Measurements from ENCODE around the gene AP1S2. TPM values are rescaled to one million over a fixed set of nuclear protein-coding genes. Genes with fewer than 3 reads are reported as not detected.
A peak's percentile ranks its signal among the peaks of the same experiment; 100 is the strongest.

Gene AP1S2
- total and polyA plus RNA-seq, 10 donors: 23.3 to 133 (median 64.7) TPM

DNA sequence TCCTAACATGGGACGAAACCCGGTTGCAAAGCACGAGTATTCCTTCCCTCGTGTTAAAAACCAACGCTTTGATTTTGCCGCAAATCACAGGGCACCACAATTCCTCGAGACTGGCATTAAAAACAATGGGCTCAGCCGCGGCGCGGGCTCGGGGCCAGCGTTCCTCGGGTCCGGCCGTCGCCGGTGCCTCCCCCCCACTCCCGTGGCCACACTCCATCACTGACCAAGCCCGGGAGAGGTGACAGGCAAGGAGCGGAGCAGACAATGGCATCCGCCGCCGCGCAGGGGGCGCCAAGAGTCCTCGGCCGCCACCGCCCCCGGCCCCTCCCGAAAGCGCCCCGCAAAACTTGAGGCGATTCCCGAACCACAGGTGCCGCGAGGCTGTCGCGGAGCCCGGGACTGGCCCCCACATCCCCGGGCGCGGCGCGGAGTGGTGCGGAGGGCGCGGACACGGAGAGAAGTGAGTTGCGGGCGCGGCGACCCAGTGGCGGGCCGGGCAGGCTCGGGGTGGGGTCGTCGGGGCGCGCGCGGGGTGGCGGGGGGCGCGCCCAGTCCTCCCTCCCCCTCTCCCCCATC, 445 bp downstream of the AP1S2 start:
- TF ChIP-seq, protein P1, sequence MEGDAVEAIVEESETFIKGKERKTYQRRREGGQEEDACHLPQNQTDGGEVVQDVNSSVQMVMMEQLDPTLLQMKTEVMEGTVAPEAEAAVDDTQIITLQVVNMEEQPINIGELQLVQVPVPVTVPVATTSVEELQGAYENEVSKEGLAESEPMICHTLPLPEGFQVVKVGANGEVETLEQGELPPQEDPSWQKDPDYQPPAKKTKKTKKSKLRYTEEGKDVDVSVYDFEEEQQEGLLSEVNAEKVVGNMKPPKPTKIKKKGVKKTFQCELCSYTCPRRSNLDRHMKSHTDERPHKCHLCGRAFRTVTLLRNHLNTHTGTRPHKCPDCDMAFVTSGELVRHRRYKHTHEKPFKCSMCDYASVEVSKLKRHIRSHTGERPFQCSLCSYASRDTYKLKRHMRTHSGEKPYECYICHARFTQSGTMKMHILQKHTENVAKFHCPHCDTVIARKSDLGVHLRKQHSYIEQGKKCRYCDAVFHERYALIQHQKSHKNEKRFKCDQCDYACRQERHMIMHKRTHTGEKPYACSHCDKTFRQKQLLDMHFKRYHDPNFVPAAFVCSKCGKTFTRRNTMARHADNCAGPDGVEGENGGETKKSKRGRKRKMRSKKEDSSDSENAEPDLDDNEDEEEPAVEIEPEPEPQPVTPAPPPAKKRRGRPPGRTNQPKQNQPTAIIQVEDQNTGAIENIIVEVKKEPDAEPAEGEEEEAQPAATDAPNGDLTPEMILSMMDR (IDR thresholded peaks at IDR 0.05 in 8 of 11, conservative IDR thresholded peaks at IDR 0.05 in 3 of 11): peak in 9 of 11 experiments; percentile 14 to 55 (median 34)
- TF ChIP-seq POLR2A (IDR thresholded peaks at IDR 0.05): no peak
- 0 to 1% (median 0%) methylated on average over 18 to 65 of the region's 65 CpGs for WGBS, 5 donors
- peak overlapping the region; percentile 85 to 98 (median 95) for H3K27ac ChIP-seq
- intact Hi-C loops (cut with DNase I; ENCODE audit: low total_unique reads): no loop called here
- H3K36me3 ChIP-seq: peaks cover 0 to 7% (median 0%) of the 10 kb centered on the region in 6 donors
- peaks cover 4 to 36% (median 24%) of the 10 kb centered on the region in 6 donors for H3K4me1 ChIP-seq
- DNase-seq: peak; percentile 94
- H3K27me3 ChIP-seq (replicated peaks in 1 of 7): peaks cover 0 to 12% (median 0%) of the 10 kb centered on the region in 7 donors
- peak overlapping the region; percentile 43 to 82 (median 68) for H3K4me3 ChIP-seq
- H3K9me3 ChIP-seq: no peaks in the 10 kb centered on the region

DNA sequence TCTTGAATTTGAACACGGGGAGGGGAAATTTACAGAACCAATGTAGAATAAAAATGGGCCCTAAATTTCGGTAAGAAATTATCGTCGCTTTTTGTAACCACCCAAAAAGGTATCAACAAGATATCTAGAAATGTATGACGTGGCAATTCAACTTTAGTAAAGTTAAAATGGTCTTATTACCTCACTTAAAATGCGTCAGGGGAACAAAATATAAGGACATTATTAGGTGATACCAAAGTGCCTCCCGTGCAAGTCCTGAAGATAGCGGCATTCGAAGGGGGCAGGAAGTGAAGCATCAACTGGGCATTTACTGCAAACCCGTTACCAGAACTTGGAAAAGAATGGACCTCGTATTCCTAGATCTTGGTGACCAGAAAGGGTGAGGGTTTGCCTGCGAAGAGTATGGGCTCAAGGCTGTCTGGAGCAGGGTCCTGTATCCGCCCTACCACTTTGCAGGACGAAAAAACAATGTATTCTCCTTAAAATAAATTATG, 980 bp downstream of the AP1S2 start:
- Histone ChIP-seq H3K36me3 (peaks cover 0 to 7% (median 0%) of the 10 kb centered on the region in 6 donors), H3K27ac (peak overlapping the region in 7 of 8 donors; percentile 85 to 98 (median 95)), H3K27me3 (replicated peaks in 1 of 7) (peaks cover 0 to 12% (median 0%) of the 10 kb centered on the region in 7 donors), H3K9me3 (no peaks in the 10 kb centered on the region), H3K4me1 (peaks cover 4 to 36% (median 24%) of the 10 kb centered on the region in 6 donors), H3K4me3 (peak overlapping the region; percentile 43 to 82 (median 68))
- no peak for DNase-seq
- intact Hi-C loops (cut with DNase I; ENCODE audit: low total_unique reads): no loop called here
- TF ChIP-seq POLR2AphosphoS5 (IDR thresholded peaks at IDR 0.05) (no peak), POLR2A (IDR thresholded peaks at IDR 0.05) (no peak)
- TF ChIP-seq, protein P1 (IDR thresholded peaks at IDR 0.05 in 8 of 11, conservative IDR thresholded peaks at IDR 0.05 in 3 of 11): no peak
- WGBS, 5 donors: 25 to 53% (median 37%) methylated on average over 13 to 14 of the region's 14 CpGs

DNA sequence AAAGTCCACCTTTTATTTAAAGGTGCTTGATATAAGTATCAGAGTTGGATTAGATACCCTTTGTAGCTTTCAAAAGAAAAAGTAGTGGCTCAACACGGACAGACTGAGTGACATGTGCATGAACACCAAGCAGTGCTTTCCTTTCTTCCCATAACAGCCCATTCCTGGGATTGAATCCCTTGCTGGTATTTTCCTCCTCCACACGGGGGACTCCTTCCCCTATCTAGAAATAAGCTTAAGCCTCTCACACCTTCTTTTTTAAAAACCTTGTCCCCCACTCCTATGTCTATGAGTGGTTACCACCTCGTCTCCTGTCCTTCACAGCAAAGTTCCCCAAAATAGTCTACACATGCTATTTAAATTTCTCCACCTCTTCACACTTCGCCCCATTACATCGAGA, 5.1 kb downstream of the AP1S2 start:
- TF ChIP-seq, protein P1 (IDR thresholded peaks at IDR 0.05 in 8 of 11, conservative IDR thresholded peaks at IDR 0.05 in 3 of 11): peak in 1 of 11 experiments; percentile 14
- no peak for TF ChIP-seq POLR2A (IDR thresholded peaks at IDR 0.05)
- WGBS, 5 donors: 58 to 70% (median 64%) methylated on average over 5 of the region's 5 CpGs
- DNase-seq: no peak
- Histone ChIP-seq H3K36me3 (peaks cover 0 to 19% (median 0%) of the 10 kb centered on the region in 6 donors), H3K4me3 (no peak overlapping the region), H3K9me3 (no peaks in the 10 kb centered on the region), H3K27me3 (replicated peaks in 1 of 7) (peaks cover 0 to 12% (median 0%) of the 10 kb centered on the region in 7 donors), H3K27ac (no peak overlapping the region), H3K4me1 (peaks cover 4 to 34% (median 14%) of the 10 kb centered on the region in 6 donors)
- intact Hi-C loops (cut with DNase I; ENCODE audit: low total_unique reads): no loop called here

DNA sequence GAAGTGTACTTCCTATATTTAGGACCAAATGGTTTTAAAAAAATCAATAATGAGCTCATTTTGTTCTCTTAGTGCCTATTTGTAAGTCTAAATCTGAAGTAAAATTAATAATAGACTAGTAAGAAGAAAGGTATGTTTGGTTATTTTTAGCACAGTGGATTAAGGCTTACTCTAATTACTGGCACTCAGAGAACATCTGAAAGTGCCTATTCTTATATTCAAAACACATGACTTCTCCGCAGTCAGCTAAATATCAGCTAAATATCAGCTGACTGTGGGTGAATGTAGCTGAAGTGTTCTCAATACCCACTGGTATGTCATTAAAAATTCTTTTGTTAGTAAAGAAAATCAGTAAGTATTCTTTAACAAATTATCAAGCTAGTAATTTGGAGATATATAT, 6.0 kb downstream of the AP1S2 start:
- peaks cover 0 to 6% (median 0%) of the 10 kb centered on the region in 7 donors for H3K27me3 ChIP-seq (replicated peaks in 1 of 7)
- no peaks in the 10 kb centered on the region for H3K9me3 ChIP-seq
- H3K4me1 ChIP-seq: peaks cover 0 to 31% (median 10%) of the 10 kb centered on the region in 6 donors
- H3K36me3 ChIP-seq: peaks cover 0 to 29% (median 1%) of the 10 kb centered on the region in 6 donors
- H3K4me3 ChIP-seq: no peak overlapping the region
- no peak for DNase-seq
- 80 to 95% (median 89%) methylated on average over 1 of the region's 1 CpG for WGBS, 5 donors
- peak overlapping the region in 1 of 8 donors; percentile 10 for H3K27ac ChIP-seq
- no peak for TF ChIP-seq POLR2AphosphoS5 (IDR thresholded peaks at IDR 0.05)
- TF ChIP-seq, protein P1 (IDR thresholded peaks at IDR 0.05 in 8 of 11, conservative IDR thresholded peaks at IDR 0.05 in 3 of 11): no peak
- TF ChIP-seq POLR2A (IDR thresholded peaks at IDR 0.05): no peak
- intact Hi-C loops (cut with DNase I; ENCODE audit: low total_unique reads): no loop called here

Measured in spleen (tissue), 11 donors.